ENCODE measurements around the gene ATG7.
A peak's percentile ranks its signal among the peaks of the same experiment; 100 is the strongest.

ATG7 gene

GRCh38 chr3:11271986-11272904, at the start of gene ATG7:
Gene ATG7 (plus strand): TSS chr3:11272397. CDS start chr3:11298696, 26,299 bp downstream.
- FAIRE-seq = peak; percentile 17

DNA sequence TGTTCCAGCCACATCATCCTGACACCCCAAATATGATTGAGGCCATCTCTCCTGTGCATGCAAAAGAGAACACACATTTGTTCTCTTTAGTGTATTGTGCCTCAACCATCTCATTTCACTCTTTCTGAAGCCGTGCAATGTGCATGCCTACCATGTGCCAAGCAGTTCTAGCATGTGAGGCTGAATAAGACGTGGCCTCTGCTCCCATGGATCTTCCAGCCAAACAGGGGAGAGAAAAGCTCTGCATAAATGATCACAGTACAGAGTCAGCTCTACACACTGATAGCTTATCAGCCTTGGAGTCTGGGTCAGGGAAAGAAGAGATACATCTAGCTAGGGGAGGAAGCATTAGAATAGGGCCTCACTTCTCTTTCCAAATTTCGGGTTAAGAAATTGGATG, 48.2 kb upstream of the ATG7 start:
- no peak for FAIRE-seq

DNA sequence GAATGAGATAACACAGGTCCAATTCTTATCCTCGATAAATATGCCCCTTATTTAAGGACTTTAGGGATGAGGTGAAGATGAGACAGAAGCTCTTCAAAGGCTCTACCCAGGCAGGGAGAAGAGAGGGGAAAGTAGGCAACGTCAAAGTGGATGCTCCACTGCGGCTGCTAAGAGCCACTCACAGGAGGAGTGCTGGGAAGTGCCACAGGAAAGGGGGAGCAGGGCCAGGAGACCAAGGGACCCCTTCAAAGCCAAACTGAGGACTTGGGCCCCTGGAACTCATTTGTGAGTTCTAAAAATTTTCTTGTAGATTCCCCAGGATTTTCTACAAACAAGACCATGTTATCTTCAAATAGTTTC, 47.3 kb upstream of the ATG7 start:
- FAIRE-seq = no peak

DNA sequence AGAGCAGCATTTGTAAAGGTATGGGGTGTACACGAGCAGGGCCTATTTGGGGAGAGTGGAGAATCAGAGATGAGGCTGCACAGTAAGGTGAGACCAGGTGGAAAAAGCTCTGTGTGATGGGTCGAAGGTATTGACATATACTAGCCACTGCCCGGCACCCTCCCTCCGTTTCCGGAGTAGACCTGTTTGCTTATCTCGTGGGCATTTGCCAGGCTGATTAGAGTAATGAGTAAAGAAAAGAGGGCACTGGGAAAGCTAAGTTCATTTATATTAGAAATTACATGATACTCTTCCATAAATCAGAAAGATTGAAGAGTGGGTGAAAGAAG, 46.2 kb upstream of the ATG7 start:
- FAIRE-seq = no peak

GRCh38 chr3:11228041-11228440, 44.2 kb upstream of the ATG7 start:
- no peak for FAIRE-seq

GRCh38 chr3:11230125-11230524, 42.1 kb upstream of the ATG7 start:
- no peak for FAIRE-seq

DNA sequence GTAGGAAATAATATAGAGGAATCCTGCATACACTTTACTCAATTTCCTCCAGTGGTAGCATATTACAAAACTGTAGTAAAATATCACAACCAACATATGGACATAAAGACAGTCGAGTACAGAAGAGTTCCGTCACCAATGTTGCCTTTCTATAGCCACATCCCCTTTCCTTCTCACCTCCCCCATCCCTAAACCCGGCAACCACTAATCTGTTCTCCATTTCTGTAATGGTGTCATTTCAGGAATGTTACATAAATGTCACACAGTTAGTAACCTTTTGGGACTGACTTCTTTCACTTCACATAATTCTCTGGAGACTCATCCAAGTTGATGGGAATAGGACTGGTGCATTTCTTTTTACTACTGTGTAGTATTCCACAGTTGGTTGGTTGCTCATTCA, 41.4 kb upstream of the ATG7 start:
- FAIRE-seq = no peak

GRCh38 chr3:11235385-11235784, 36.8 kb upstream of the ATG7 start:
- no peak for FAIRE-seq

- no peak for FAIRE-seq
These were observed 35.4 kb upstream of the ATG7 start for GRCh38 chr3:11236588-11237461.

DNA sequence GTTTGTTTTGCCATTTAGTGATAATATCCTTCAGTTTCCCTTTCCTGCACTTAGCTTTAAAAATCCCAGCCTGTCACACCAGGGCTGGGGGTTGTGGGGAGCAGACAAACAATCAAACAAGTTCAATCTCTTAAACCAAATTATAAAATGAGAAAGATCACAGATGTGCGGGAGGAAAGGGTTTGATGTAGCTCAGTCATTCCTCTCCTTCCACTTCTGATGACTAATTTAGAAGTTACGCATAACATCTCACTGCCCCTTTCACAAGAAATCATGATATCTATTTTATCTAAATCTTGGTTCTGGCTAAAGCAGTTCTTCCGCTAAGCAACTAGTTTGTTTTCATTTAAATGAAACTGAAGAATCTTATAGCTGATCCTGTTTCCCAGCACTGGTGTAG, 34.1 kb upstream of the ATG7 start:
- no peak for FAIRE-seq

DNA sequence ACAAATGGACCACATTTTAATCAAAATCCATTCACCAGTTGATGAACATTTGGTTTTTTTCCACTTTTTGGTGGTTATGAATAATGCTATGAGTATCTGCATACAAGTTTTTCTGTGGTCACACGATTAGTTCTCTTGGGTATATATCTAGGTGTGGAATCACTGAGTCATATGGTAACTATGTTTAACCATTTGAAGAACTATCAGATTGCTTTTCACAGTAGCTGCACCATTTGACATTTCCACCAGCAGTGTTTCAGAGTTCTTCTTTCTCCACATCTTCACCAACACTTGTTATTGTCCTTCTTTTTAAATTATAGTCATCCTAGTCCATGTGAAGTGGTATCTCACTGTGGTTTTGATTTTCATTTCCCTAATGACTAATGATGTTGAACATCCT, 33.3 kb upstream of the ATG7 start:
- no peak for FAIRE-seq

GRCh38 chr3:11239796-11240195, 32.4 kb upstream of the ATG7 start:
- no peak for FAIRE-seq

DNA sequence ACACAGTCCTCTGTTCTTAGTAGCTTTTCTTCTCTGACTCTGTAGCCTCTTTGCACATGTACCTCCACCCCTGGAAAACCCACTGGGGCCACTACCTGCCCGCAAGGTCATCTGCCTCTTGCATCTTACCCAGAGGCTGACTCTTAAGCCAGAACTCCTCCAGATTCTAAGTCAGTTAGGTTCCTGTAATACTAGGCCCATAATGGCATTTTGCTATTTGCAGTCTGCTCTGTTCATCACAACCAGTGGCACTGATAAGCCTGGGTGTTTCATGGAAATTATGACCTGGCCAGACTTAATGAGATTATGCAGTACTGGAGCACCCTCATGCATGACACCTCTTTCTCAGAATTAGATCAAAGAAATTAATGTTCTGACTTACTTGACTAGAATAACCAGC, 31.7 kb upstream of the ATG7 start:
- FAIRE-seq = no peak

GRCh38 chr3:11244121-11244677, 28.0 kb upstream of the ATG7 start:
- no peak for FAIRE-seq

GRCh38 chr3:11245276-11245675, 26.9 kb upstream of the ATG7 start:
- no peak for FAIRE-seq

DNA sequence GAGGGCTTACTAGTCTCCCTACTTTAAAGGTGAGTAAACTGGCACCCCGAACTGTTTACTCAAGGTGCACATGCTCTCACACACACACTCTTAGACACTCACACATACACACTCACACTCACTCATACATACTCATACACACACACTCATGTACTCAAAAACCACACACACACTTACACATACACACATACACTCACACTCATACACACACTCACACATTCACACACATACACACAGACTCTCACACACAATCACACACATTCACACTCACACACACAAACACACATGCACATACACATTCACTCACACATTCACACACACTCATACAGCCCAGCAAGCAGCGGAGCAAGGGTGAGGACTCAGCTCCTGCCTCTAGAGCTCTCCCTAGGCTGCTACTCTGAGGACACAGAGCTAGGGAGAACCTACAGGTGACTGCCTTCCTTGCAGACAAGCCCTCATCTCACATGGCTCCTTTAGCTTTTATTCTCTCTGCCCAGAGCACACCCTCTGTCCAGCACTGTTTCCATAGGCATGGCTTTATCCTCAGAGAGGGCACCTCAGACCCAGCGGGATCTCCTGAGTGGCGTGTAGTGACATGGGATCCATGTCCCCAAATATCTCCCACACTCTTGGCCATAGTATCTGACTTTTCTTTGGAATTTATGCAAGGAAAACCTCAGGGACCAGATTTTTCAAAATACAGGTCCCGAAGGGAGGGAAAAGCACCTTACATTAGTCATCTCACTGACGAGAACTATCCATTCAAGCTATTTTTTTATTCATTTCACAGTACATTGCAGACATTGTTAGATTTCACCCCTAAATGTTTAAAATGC, 26.2 kb upstream of the ATG7 start:
- FAIRE-seq = no peak

DNA sequence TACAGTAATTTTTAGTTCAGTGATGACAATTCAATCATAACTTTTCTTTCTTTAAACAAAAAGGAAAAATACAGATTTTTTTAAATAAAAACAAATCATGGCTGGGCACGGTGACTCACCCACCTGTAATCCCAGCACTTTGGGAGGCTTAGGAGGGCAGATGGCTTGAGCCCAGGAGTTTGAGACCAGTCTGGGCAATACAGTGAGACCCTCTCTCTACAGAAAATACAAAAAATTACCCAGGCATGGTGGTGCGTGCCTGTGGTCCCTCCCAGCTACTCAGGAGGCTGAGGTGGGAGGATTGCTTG, 25.6 kb upstream of the ATG7 start:
- FAIRE-seq = no peak

DNA sequence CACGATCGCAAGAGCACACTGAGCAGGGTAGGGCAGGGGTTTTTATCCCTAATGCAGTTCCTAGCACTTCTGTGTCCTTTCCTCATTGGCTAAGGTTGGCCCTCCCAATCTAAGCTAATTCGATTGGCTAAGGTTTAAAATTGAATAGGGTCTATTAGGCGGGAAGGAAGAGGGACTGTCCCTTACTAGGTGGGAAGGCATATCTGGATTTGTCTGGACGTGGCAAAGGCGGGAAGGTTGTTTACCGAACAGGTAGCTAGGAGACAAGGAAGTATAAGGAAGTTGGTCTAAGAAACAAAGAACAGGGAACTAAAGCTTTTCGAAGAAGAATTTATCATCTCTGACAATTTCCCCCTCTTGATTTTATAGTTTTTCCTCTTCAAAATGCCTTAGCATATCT, 24.8 kb upstream of the ATG7 start:
- FAIRE-seq = no peak

DNA sequence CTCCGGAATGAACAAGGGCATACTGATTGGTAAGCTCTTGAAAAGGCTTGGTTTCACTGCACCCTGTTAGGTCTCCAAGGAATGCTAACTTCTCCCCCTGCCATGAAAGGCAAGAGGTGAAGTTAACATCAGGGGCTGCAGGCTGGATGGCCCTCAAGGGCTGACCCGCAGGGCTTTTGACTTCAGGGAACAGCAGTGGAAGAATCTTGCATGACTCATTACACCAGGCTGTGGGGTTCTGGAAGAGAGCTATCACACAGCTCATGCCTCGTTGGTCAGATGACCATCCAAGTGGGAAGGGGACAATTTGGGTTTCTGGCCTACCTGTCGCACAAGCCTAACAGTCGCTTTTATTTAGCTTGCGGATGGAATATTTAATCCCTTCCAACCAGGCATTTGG, 23.6 kb upstream of the ATG7 start:
- no peak for FAIRE-seq

DNA sequence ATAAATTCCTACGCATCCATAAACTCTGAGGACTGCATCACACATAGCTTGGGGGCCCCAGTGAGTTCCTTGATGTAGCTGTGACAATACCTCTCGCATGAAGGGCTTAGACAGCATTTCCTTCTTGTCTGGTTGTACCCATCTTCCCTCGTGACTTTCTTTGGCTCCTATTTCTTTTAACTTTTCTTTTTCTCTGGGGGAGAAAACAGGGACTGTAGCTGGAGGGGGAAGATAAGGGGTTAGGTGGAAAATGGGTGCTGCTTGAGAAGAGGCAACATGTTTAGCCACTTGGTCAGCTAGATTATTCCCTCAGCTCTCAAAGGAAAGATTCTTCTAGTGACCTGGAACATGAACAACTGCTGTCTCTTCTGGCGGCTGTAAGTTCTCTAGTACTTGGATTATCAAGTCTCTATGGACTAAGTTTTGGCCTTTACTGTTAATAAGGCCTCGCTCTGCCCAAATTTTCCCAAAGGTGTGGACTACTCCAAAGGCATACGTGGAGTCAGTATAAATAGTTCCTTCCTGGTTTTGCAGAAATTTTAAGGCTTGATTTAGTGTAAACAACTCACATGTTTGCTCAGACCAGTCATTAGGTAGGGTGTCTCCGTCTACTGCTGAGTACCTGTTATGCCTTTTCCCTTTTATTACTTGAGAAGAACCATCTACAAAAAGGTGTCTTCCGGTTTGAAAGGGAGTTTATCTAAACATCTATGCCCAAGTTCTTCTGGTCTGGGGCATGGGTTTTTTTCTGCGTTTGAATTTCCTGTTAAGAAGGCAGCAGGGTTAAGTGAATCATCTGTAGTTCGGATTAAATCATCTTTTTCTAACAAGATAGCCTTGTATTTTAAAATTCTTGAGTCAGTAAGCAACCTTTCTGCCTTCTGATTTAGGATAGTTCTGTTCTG, 21.0 kb upstream of the ATG7 start:
- no peak for FAIRE-seq

GRCh38 chr3:11251807-11252176, 20.4 kb upstream of the ATG7 start:
- FAIRE-seq = no peak

- FAIRE-seq = no peak
These were observed 17.3 kb upstream of the ATG7 start for GRCh38 chr3:11254876-11255275.
